ENCODE results near the gene ACSBG1. TPM values are rescaled to one million over a fixed set of nuclear protein-coding genes. Genes with fewer than 3 reads are reported as not detected.
A peak's percentile ranks its signal among the peaks of the same experiment; 100 is the strongest.
"Not testable (repeated sequence)": the region's sequence is repeated elsewhere in the genome, so short reads cannot be mapped to it uniquely, and the experiment has no call there.

The ACSBG1 gene
- total RNA-seq, 4 donors from 2014 or later = 0.67 to 6.4 (median 1.9) TPM

GRCh38 chr15:78157203-78157602 lies 77.2 kb downstream of the ACSBG1 start:
- 16 to 31% methylated on average over 2 of the region's 2 CpGs for WGBS, 2 donors (ENCODE audit: low coverage in 1 of 2)
- ATAC-seq = no peak
- no peaks in the 10 kb centered on the region for H3K9me3 ChIP-seq
- no peaks in the 10 kb centered on the region for H3K27me3 ChIP-seq
- TF ChIP-seq POLR2A (IDR thresholded peaks at IDR 0.05) (no peak), EP300 (IDR thresholded peaks at IDR 0.05) (no peak), CTCF (IDR thresholded peaks at IDR 0.05) (no peak), POLR2AphosphoS5 (IDR thresholded peaks at IDR 0.05) (no peak)
- H3K27ac ChIP-seq = no peak overlapping the region
- peaks cover 0 to 31% (median 3%) of the 10 kb centered on the region in 3 donors for H3K4me1 ChIP-seq
- no peak overlapping the region for H3K4me3 ChIP-seq
- H3K36me3 ChIP-seq = peaks cover 0 to 68% of the 10 kb centered on the region in 2 donors

GRCh38 chr15:78156653-78157052 lies 77.7 kb downstream of the ACSBG1 start:
- no peak for TF ChIP-seq POLR2A (IDR thresholded peaks at IDR 0.05)
- no peak for TF ChIP-seq CTCF (IDR thresholded peaks at IDR 0.05)
- TF ChIP-seq EP300 (IDR thresholded peaks at IDR 0.05) = no peak
- no peak for TF ChIP-seq POLR2AphosphoS5 (IDR thresholded peaks at IDR 0.05)
- ATAC-seq = no peak
- Histone ChIP-seq H3K27me3 (no peaks in the 10 kb centered on the region), H3K4me1 (peaks cover 0 to 31% (median 3%) of the 10 kb centered on the region in 3 donors), H3K27ac (no peak overlapping the region), H3K4me3 (no peak overlapping the region), H3K36me3 (peaks cover 0 to 62% of the 10 kb centered on the region in 2 donors), H3K9me3 (no peaks in the 10 kb centered on the region)
- WGBS, 2 donors (ENCODE audit: low coverage in 1 of 2) = 50 to 88% methylated on average over 1 of the region's 1 CpG

DNA sequence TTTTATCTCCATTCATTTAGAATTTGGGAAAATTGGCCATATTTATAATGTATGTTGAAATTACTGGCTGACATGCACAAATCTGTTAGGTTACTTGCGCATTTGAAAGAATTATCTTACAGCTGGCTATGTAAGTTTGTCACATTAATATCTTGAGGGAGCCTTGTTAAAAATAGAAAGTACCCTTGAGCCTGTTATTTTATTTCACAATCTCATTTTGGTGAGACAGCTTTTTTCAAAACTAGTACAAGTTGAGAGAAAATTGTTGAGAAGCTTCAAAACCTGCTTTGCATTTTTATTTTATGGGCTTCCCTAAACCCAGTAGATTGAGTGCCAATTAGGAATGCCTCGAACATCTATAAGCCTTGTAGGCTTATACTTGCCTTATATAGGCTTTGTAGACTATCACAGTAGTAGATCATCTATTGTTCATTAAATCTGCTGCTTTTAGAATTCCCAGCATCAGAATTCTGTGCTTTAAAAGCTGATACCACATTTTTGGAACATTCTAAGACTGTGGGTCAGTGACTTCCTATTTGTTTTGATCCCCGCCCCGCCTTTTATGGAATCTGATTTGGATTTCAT lies 78.9 kb downstream of the ACSBG1 start:
- ATAC-seq = no peak
- Histone ChIP-seq H3K4me1 (peaks cover 0 to 40% (median 3%) of the 10 kb centered on the region in 3 donors), H3K9me3 (no peaks in the 10 kb centered on the region), H3K27me3 (no peaks in the 10 kb centered on the region), H3K4me3 (no peak overlapping the region), H3K27ac (peak overlapping the region in 1 of 4 donors; percentile 59), H3K36me3 (peaks cover 0 to 50% of the 10 kb centered on the region in 2 donors)
- TF ChIP-seq POLR2A (IDR thresholded peaks at IDR 0.05) (no peak), CTCF (IDR thresholded peaks at IDR 0.05) (no peak), EP300 (IDR thresholded peaks at IDR 0.05) (no peak), POLR2AphosphoS5 (IDR thresholded peaks at IDR 0.05) (no peak)
- 89 to 98% methylated on average over 4 of the region's 4 CpGs for WGBS, 2 donors (ENCODE audit: low coverage in 1 of 2)

GRCh38 chr15:78154955-78155354 lies 79.4 kb downstream of the ACSBG1 start:
- H3K27me3 ChIP-seq = no peaks in the 10 kb centered on the region
- TF ChIP-seq POLR2AphosphoS5 (IDR thresholded peaks at IDR 0.05) (no peak), EP300 (IDR thresholded peaks at IDR 0.05) (no peak), POLR2A (IDR thresholded peaks at IDR 0.05) (no peak), CTCF (IDR thresholded peaks at IDR 0.05) (no peak)
- peaks cover 0 to 45% of the 10 kb centered on the region in 2 donors for H3K36me3 ChIP-seq
- H3K4me3 ChIP-seq = no peak overlapping the region
- WGBS, 2 donors (ENCODE audit: low coverage in 1 of 2) = 81 to 83% methylated on average over 3 of the region's 3 CpGs
- no peak overlapping the region for H3K27ac ChIP-seq
- peaks cover 0 to 45% (median 5%) of the 10 kb centered on the region in 3 donors for H3K4me1 ChIP-seq
- ATAC-seq = no peak
- no peaks in the 10 kb centered on the region for H3K9me3 ChIP-seq

DNA sequence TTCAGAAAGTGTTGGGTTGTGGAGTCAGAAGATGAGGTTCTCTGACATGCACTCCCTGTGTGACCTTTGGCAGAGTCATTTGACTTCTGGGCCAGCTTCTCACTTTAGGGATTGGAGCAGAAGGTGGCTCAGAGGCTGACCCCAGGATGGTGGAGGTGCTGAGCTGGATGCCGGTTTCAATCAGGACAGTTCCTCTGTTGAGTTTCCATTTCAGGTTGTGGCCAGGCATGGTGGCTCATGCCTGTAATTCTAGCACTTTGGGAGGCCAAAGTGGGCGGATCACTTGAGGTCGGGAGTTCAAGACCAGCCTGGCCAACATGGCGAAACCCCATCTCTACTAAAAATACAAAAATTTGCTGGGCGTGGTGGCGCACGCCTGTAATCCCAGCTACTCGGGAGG lies 83.3 kb downstream of the ACSBG1 start:
- H3K27me3 ChIP-seq, H3K36me3 ChIP-seq, H3K27ac ChIP-seq, ATAC-seq, H3K4me3 ChIP-seq, H3K9me3 ChIP-seq: not testable (repeated sequence)
- 100% methylated on average over 4 of the region's 8 CpGs; no CpG with 5 or more reads in 1 of the 2 donors for WGBS, 2 donors (ENCODE audit: low coverage in 1 of 2)
- H3K4me1 ChIP-seq = peaks cover 0 to 53% (median 6%) of the 10 kb centered on the region in 3 donors

Data from gastroesophageal sphincter (tissue), 4 donors.